ENCODE results near the gene ABCA4.

Gene ABCA4

DNA sequence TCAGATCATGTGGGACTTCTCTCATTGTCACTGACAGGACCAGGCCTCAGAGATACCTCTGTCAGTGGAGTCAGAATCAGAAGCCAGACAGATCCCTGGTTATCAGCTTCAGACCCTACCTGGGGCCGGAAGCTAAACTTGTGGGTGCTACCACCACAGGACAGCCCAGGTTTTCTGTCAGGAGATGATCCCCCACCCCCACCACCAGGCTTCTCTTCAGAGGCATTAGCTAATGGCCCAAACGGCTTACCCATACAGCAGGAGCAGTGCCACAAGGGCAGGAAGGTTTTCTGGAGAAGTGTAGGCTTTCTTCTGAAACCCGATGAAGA lies 105.5 kb downstream of the ABCA4 start:
- H3K9me3 ChIP-seq (ENCODE audit: control insufficient read depth, low read depth, low read length), result no peaks in the 10 kb centered on the region
- H3K4me3 ChIP-seq (ENCODE audit: low read length), result no peak overlapping the region

DNA sequence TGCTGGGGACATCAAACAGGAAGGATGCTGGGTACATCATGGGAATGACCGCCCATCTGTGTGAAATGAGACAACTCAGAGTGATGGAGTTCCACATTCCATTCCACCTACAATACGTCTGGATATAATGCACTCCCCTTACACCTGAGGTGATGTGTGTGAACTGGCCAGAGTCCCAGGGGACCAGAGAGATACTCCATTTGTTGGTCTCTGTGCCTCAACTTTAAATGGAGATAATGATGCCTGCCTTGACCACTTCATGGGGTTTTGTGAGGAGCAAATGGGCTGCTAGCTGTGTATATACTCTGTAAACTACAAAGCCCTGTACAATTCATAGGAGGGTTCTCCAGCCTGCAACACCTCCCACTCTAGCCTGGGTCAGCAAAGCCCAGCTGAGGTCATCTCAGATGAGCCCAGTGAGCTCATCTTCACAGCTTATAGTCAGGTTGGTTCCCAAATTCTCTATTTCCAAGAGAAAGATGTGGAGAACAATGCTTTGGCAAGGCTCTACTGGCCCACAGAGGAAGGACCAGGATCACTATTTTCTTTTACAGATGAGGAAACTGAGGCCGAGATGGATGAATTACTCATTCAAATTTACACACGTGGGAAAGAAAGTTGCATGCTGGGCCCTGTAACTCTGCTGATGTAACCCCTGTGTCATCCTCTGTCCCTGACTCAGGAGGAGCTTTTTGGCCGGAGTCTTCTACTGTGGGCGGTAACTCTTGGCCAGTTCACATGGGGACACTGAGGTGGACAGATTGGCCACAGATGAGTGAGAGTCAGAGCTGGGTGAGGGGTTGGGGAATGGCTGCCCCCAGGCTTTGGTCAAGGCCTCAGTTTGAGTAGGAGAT lies 106.1 kb downstream of the ABCA4 start:
- Histone ChIP-seq H3K4me3 (ENCODE audit: low read length) (no peak overlapping the region), H3K27me3 (ENCODE audit: control insufficient read depth, insufficient read depth, low read length) (peaks cover 28% of the 10 kb centered on the region), H3K9me3 (ENCODE audit: control insufficient read depth, low read depth, low read length) (no peaks in the 10 kb centered on the region), H3K36me3 (ENCODE audit: control insufficient read depth, low read depth, low read length) (no peaks in the 10 kb centered on the region), H3K4me1 (ENCODE audit: control insufficient read depth, low read depth, low read length) (peaks cover 23% of the 10 kb centered on the region), H3K9ac (ENCODE audit: low read length) (no peak overlapping the region), H3K27ac (ENCODE audit: low read length) (no peak overlapping the region)

More for the DNA sequence above, 105.5 kb downstream of the ABCA4 start:
- peaks cover 23% of the 10 kb centered on the region for H3K4me1 ChIP-seq (ENCODE audit: control insufficient read depth, low read depth, low read length)
- H3K36me3 ChIP-seq (ENCODE audit: control insufficient read depth, low read depth, low read length), result no peaks in the 10 kb centered on the region
- no peak overlapping the region for H3K27ac ChIP-seq (ENCODE audit: low read length)
- H3K9ac ChIP-seq (ENCODE audit: low read length), result no peak overlapping the region
- peaks cover 28% of the 10 kb centered on the region for H3K27me3 ChIP-seq (ENCODE audit: control insufficient read depth, insufficient read depth, low read length)

DNA sequence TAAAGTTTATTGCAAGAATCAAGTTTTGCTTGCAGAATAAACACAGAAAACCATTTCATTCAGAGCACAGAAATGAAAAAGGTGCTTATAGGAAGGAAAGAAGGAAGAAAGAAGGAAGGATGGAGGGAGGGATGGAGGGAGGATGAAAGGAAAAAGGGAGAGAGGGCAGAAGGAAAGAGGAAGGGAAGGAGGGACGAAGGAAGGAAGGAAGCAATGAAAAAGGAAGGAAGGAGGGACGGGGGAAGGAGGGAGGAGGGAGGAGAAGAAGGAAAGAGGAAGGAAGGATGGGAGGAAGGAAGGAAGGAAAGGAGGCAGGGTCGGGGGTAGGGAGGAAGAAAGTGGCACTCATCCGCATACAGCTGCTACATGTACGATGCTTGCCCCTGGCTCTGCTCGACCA lies 106.9 kb downstream of the ABCA4 start:
- Histone ChIP-seq H3K9ac (ENCODE audit: low read length) (no peak overlapping the region), H3K4me1 (ENCODE audit: control insufficient read depth, low read depth, low read length) (peaks cover 23% of the 10 kb centered on the region), H3K27ac (ENCODE audit: low read length) (no peak overlapping the region), H3K27me3 (ENCODE audit: control insufficient read depth, insufficient read depth, low read length) (peaks cover 28% of the 10 kb centered on the region), H3K36me3 (ENCODE audit: control insufficient read depth, low read depth, low read length) (no peaks in the 10 kb centered on the region), H3K4me3 (ENCODE audit: low read length) (no peak overlapping the region), H3K9me3 (ENCODE audit: control insufficient read depth, low read depth, low read length) (no peaks in the 10 kb centered on the region)

DNA sequence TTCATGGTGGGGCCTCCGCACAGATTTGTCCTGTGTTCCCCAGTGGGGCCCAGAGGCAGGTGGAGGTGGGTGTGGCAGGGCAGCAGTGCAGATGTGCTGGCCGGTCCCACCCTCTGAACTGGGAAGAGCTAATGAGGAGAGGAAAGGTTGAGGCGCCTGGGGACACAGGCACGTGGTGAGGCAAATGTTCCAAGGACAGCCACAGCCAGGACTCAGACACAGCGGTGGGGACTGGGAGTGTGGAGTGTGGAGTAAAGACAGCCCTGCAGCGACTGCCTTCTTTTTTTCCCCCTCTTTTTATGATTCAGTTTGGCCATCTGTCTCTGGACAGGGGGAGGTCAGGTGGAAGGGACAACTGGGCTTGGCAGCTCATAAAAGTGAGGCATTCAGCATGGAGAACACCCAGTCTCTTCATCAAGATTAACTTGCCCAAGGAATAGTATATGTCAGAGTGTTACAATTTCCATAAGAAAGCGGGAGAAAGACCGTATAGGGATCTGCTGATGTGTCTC lies 107.5 kb downstream of the ABCA4 start:
- Histone ChIP-seq H3K4me3 (ENCODE audit: low read length) (peak overlapping the region; percentile 20), H3K9ac (ENCODE audit: low read length) (no peak overlapping the region), H3K27me3 (ENCODE audit: control insufficient read depth, insufficient read depth, low read length) (peaks cover 28% of the 10 kb centered on the region), H3K9me3 (ENCODE audit: control insufficient read depth, low read depth, low read length) (no peaks in the 10 kb centered on the region), H3K27ac (ENCODE audit: low read length) (no peak overlapping the region), H3K36me3 (ENCODE audit: control insufficient read depth, low read depth, low read length) (no peaks in the 10 kb centered on the region), H3K4me1 (ENCODE audit: control insufficient read depth, low read depth, low read length) (peaks cover 23% of the 10 kb centered on the region)

DNA sequence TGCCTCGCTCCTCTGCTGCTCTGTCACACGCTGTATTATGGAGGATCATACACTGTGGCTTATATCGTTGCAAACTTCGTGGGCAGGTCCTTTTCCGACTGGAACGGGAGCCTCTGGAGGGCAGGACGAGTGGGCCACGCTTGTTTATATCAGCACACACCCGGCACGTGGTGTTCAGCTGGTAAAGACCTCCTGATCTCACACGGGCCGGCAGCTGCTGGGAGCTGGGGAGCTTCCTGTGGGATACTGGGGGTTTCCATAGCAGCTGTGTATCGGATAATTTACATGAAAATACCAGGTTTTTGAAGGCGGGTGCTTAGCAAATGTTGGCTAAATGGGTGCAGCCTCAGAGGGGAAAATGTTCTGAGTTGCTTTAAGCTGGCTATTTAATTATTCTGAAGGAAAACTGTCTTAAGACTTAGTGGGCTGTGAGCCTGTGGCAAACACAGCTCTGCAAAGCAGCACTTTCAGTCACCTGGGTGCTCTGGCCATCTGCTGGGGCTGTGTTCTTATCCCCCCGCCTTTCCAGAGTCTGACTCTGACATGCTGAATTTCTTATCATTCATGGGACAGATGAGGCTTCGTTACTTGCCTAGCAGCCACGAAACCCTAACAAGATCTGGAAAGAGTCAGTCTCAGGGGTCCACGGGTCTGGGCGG lies 108.1 kb downstream of the ABCA4 start:
- Histone ChIP-seq H3K27me3 (ENCODE audit: control insufficient read depth, insufficient read depth, low read length) (peaks cover 28% of the 10 kb centered on the region), H3K4me3 (ENCODE audit: low read length) (peak overlapping the region; percentile 20), H3K9ac (ENCODE audit: low read length) (no peak overlapping the region), H3K9me3 (ENCODE audit: control insufficient read depth, low read depth, low read length) (no peaks in the 10 kb centered on the region), H3K27ac (ENCODE audit: low read length) (no peak overlapping the region), H3K36me3 (ENCODE audit: control insufficient read depth, low read depth, low read length) (no peaks in the 10 kb centered on the region), H3K4me1 (ENCODE audit: control insufficient read depth, low read depth, low read length) (peaks cover 23% of the 10 kb centered on the region)

DNA sequence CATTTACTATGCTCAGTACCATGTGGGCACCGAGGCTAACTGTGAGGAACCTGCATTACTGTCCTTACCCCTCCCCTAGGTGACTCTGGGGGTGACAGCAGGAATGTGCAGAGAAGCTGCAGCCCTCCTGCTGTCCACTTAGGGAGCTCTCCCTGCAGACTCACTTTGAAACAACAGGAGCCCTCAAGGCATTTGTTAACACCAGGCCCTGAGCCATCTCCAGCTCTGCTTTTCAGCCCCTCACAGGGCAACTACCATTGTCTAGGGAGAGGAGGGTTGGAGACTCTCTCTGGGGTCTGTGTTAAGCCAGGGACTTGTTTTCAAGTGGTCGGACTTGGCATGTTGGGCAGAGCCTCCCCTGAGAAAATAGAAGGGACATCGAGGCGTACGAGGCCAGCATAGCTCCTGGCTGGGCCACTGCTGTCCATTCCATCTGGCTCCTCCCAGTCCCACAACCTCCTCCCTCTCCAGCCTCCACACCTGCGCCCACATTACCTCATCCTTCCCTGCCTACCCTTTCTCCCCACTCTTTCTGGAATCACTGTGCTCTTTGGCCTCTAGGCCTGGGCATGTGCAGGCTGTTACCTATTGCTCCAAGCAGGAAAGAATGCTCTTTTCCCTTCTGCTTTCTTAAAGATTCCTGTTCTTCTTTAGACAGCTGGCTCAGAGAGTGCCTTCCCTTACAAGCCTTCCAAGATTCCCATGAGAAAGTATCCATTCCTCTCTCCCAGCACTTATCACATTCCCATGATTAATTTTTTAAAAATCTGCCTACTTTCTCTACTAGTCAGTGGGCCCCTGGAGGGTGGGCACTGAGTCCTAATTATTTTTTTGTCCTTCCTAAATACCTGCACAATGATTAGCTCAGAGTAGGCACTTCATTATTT lies 109.0 kb downstream of the ABCA4 start:
- H3K27me3 ChIP-seq (ENCODE audit: control insufficient read depth, insufficient read depth, low read length), result peaks cover 28% of the 10 kb centered on the region

DNA sequence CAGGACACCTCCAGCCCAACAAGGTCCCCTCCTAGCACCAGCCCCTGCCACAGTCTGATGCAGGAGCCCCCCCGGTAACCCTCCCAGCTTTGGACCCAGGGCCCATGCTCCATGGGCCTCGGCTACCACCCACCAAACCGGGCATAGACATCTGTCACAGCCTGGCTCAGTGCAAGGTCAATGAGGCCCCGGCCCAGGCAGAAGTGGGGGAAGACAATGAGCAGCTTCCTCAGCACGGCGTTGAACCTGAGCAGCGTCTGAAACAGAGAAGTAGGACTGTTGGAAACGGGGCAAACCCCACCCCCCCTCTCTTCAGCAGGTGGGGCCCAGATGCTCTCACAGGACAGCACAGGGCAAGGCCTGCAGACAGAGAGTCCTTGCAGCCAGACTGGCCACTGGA lies 109.8 kb downstream of the ABCA4 start:
- Histone ChIP-seq H3K27ac (ENCODE audit: low read length) (no peak overlapping the region), H3K9ac (ENCODE audit: low read length) (no peak overlapping the region), H3K27me3 (ENCODE audit: control insufficient read depth, insufficient read depth, low read length) (peaks cover 28% of the 10 kb centered on the region), H3K4me3 (ENCODE audit: low read length) (no peak overlapping the region), H3K4me1 (ENCODE audit: control insufficient read depth, low read depth, low read length) (peaks cover 23% of the 10 kb centered on the region), H3K9me3 (ENCODE audit: control insufficient read depth, low read depth, low read length) (no peaks in the 10 kb centered on the region), H3K36me3 (ENCODE audit: control insufficient read depth, low read depth, low read length) (no peaks in the 10 kb centered on the region)

More for the DNA sequence above, 109.0 kb downstream of the ABCA4 start:
- Histone ChIP-seq H3K4me3 (ENCODE audit: low read length) (no peak overlapping the region), H3K36me3 (ENCODE audit: control insufficient read depth, low read depth, low read length) (no peaks in the 10 kb centered on the region), H3K27ac (ENCODE audit: low read length) (no peak overlapping the region), H3K9ac (ENCODE audit: low read length) (no peak overlapping the region), H3K4me1 (ENCODE audit: control insufficient read depth, low read depth, low read length) (peaks cover 23% of the 10 kb centered on the region), H3K9me3 (ENCODE audit: control insufficient read depth, low read depth, low read length) (no peaks in the 10 kb centered on the region)

DNA sequence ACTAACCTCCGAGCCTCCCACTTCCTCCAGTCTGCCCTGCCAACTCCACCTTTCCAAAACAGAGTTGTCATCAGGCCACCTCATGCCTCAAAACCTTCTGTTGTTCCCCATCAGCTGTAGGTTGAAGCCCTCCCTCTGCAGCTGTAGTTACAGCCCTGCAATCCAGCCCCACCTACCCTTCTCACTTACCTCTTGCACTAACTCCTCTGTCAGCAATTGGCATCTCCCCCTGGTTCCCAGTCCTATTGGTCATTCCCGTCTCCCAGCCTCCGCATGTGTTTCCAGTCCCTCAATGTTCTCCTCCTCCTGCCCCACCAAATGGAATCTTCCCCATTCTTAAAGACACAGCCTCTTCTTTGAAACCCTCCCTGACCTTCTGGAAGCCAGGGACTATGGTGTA lies 111.6 kb downstream of the ABCA4 start:
- H3K9ac ChIP-seq (ENCODE audit: low read length), result no peak overlapping the region
- H3K4me3 ChIP-seq (ENCODE audit: low read length), result no peak overlapping the region
- H3K27ac ChIP-seq (ENCODE audit: low read length), result no peak overlapping the region
- H3K27me3 ChIP-seq (ENCODE audit: control insufficient read depth, insufficient read depth, low read length), result peaks cover 26% of the 10 kb centered on the region
- H3K9me3 ChIP-seq (ENCODE audit: control insufficient read depth, low read depth, low read length), result no peaks in the 10 kb centered on the region
- H3K4me1 ChIP-seq (ENCODE audit: control insufficient read depth, low read depth, low read length), result peaks cover 23% of the 10 kb centered on the region
- no peaks in the 10 kb centered on the region for H3K36me3 ChIP-seq (ENCODE audit: control insufficient read depth, low read depth, low read length)

DNA sequence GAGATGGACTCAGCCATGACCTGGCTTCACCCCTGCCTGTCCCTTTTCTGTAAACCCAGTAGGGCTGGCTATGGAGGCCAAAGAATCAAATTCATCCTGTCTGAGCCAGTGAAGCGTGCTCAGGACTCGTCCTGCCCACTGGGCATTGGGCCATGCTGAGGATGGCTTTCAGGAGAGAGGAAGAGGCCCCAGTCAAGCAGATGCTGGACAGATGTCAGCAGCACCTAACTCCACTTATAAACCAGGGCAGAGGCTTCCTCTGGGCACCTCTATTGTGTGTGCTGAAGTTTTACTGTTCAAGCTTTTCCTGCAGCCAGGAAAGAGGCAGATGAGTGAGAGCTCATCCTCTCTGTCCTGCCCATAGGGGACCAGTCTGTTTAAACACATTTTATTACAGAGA lies 114.3 kb downstream of the ABCA4 start:
- Histone ChIP-seq H3K27ac (ENCODE audit: low read length) (no peak overlapping the region), H3K27me3 (ENCODE audit: control insufficient read depth, insufficient read depth, low read length) (no peaks in the 10 kb centered on the region)

DNA sequence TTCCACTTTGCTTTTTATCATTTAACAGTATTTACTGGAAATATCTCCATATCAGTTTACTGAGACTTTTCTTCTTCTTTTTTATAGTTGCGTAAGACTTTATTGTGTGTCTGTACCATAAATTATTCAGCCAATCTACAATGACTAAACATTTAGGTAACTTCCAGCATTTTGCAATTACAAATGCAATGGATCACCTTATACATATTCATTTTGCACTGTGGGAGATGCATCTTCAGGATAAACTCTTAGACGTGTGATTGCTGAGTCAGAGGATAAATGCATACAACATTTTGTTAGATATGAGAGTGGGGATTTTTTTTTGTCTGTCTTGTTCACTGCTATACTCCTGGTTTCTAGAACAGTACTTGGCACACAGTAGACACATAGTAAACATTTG lies 116.0 kb downstream of the ABCA4 start:
- Histone ChIP-seq H3K9ac (ENCODE audit: low read length) (no peak overlapping the region), H3K4me3 (ENCODE audit: low read length) (no peak overlapping the region), H3K27ac (ENCODE audit: low read length) (no peak overlapping the region), H3K9me3 (ENCODE audit: control insufficient read depth, low read depth, low read length) (no peaks in the 10 kb centered on the region), H3K4me1 (ENCODE audit: control insufficient read depth, low read depth, low read length) (no peaks in the 10 kb centered on the region), H3K36me3 (ENCODE audit: control insufficient read depth, low read depth, low read length) (no peaks in the 10 kb centered on the region), H3K27me3 (ENCODE audit: control insufficient read depth, insufficient read depth, low read length) (no peaks in the 10 kb centered on the region)

More for the DNA sequence above, 114.3 kb downstream of the ABCA4 start:
- H3K9me3 ChIP-seq (ENCODE audit: control insufficient read depth, low read depth, low read length), result no peaks in the 10 kb centered on the region
- no peaks in the 10 kb centered on the region for H3K4me1 ChIP-seq (ENCODE audit: control insufficient read depth, low read depth, low read length)
- no peaks in the 10 kb centered on the region for H3K36me3 ChIP-seq (ENCODE audit: control insufficient read depth, low read depth, low read length)
- no peak overlapping the region for H3K9ac ChIP-seq (ENCODE audit: low read length)
- no peak overlapping the region for H3K4me3 ChIP-seq (ENCODE audit: low read length)

DNA sequence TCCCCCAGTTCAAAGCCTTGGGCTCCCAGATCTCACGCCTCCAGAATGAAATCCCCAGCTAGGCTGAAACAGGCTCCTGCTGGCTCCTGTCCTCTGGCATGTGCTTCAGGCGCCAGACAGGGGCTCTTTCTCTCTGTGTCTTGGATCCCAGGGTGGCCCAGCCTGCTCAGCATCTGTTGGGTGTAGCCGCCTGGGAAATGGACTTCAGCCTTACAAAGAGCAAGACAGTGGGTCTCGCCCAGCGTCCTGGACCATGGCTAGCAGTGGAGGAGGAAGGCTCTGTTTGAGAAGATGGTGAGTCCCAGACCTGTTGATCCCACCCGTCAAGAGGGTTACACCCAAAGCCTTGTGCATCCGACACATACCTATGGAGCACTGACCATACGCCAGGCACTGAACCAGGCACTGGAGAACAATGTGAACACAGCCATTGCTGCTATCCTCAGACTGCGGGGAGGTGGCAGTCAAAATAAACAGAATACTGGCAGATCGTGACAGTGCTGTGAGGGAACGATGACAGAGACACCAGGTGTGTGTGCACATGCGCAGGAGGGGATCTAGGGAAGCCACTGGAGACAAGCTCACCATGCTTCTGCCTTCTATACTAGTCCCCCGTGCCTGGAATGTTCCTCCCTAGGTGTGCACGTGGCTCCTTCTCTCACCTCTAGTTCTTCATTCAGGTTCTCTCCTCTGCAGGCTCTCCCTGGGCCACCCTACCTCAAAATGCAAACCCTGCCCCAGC lies 118.7 kb downstream of the ABCA4 start:
- Histone ChIP-seq H3K27me3 (ENCODE audit: control insufficient read depth, insufficient read depth, low read length) (no peaks in the 10 kb centered on the region), H3K9ac (ENCODE audit: low read length) (no peak overlapping the region)

More for the DNA sequence above, 118.7 kb downstream of the ABCA4 start:
- Histone ChIP-seq H3K9me3 (ENCODE audit: control insufficient read depth, low read depth, low read length) (no peaks in the 10 kb centered on the region), H3K27ac (ENCODE audit: low read length) (no peak overlapping the region), H3K4me3 (ENCODE audit: low read length) (no peak overlapping the region), H3K36me3 (ENCODE audit: control insufficient read depth, low read depth, low read length) (no peaks in the 10 kb centered on the region), H3K4me1 (ENCODE audit: control insufficient read depth, low read depth, low read length) (no peaks in the 10 kb centered on the region)

All from iPS-18a (cell line).